HG02840 (cell line): Measurements from ENCODE around the gene PRND.

Source experiments
- ATAC-seq: cut with Tn5 transposase; IDR thresholded peaks from one replicate; pipeline ENCODE4 v1.9.1; 2021; ENCODE audit warnings: mild to moderate bottlenecking, moderate library complexity, moderate number of reproducible peaks; ENCODE audit not compliant: unreplicated experiment, low FRiP score

Gene PRND

DNA sequence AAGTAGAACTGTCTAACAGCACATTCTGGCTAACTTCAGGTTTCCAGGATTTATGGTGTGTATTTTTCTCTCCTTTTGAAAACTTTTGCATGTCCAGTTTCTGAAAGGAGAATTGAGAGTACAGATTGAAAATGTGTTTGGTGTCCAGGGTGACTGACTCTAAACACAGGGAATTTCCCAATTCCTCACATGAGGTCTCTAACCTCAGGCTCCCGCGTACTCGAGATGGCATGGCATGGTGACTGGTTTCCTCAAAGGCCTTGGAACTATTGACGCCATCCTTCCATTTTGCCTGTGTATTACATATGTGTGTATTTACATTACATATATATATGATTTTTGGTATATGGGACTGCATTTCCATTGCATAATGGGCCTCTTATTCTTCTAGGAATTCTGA, 52.5 kb downstream of the PRND start:
- no peak for ATAC-seq

DNA sequence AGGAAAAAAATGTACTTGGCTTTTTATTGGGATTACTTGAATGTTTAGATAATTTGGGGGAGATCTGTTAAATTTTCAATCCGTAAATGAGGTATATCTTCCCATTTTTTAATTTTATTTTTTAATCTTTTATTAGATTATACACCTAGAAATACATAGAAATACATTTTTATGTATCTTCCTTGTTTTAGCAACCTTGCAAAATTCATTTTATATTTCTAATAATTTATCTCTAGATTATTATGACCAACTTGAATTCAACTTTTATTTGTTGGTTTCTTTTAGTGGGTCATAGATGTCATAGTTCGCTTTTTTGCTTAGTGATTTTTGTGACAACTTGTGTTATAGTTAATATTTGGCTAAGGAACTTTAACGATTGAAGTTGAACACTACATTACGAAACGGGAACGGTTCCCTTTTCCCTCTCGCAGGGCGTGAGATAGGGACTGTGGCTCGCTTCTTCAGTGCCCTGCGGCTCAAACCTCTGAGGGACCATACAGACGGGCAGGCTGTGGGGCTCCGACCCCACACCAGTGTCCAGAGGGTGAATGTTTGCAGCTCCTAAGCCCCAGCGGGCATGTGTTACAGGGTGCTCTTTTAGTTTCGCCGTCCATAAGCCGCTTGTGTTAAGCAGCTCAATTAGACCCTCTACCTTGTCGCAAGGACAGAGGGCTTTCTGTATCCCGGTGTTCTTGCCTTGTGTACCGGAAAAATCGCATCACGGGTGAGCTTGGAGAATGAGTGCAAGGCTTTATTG, 53.8 kb downstream of the PRND start:
- ATAC-seq = no peak

DNA sequence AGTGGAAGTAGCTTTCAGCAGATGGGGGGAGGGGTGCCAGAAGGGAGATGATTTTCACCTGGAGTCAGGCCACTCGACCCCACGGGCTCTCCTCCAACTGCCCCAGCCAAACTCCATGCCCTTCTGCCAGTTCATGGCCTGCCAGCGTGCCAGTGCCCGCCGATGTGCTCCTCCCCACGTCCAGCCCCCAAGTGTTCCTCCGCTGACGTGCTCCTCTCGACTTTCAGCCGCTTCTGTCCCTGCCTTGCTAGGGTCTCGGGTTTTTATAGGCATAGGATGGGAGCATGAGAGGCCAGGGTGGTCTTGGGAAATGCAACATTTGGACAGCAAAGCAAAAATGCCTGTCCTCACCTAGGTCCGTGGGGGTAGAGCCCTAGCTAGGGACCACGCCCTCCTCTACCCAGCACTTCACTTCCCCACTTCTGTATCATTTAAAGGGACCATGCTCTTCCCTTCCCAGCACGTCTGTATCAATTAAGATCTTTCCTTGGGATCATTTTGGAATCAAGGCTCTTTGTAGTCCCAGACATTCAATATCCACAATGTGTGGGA, 54.4 kb downstream of the PRND start:
- ATAC-seq = no peak
